GM13976 (cell line): Measurements from ENCODE around the gene ELF2.

Experiments used
- DNase-seq: peaks from one replicate; pipeline ENCODE4 v3.0.0; 2012; ENCODE audit warnings: low spot score
- in situ Hi-C: fragments of 300-500 bp; cut with MboI; formaldehyde crosslinking; loops from one replicate; pipeline ENCODE4 v1.12.0; 2022; ENCODE audit warnings: low sequenced_read_pairs, mixed read lengths, inconsistent platforms; ENCODE audit not compliant: unreplicated experiment
- TF ChIP-seq, protein P1 (sequence below): IDR thresholded peaks from 2 replicates; pipeline ENCODE4 v1.5.1; 2012; ENCODE audit warnings: borderline replicate concordance, mild to moderate bottlenecking; ENCODE audit not compliant: insufficient read depth; ENCODE audit errors: extremely low read depth, missing control alignments, control extremely low read depth

The ELF2 gene

DNA sequence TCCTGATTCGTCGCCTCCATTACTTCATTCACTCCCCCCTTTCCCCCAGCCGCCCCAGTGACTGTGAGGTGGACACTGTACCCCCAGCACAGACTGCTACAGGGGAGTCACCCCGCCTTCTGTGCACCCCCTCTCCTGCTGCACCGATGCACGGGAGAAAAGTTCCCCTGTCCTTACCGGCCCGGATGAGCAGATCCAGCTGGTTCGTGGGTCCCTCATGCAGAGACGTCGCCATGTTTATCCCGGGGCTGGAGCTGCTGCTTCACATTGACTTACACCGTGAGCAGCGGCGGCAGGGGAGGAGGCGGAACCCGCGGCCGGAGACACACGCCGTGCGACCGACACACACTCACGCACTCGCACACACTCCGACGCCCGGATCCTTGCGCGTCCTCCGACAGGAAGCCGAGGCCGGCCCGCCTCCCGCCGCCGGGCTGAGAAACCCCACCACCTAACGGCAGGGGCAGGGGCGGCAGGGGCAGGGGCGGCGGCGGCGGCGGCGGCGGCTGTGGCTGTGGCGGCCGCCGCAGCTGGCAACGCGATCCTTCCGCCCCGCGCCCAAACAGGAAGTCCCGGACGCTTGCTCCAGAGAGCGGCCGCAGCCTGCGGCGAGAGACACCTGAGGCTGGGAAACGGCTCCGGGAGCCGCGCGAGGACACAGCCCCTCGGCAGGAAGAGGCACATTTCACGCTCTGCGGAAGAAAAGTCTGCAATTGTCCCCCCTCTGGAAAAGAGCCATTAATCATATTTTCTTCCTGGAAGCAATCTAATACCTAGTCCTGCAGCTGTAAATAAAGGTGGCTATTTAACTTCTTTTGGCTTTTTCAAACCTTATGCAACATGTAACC lies 92.8 kb downstream of the ELF2 start:
- DNase-seq, result peak; percentile 85
- TF ChIP-seq, protein P1, sequence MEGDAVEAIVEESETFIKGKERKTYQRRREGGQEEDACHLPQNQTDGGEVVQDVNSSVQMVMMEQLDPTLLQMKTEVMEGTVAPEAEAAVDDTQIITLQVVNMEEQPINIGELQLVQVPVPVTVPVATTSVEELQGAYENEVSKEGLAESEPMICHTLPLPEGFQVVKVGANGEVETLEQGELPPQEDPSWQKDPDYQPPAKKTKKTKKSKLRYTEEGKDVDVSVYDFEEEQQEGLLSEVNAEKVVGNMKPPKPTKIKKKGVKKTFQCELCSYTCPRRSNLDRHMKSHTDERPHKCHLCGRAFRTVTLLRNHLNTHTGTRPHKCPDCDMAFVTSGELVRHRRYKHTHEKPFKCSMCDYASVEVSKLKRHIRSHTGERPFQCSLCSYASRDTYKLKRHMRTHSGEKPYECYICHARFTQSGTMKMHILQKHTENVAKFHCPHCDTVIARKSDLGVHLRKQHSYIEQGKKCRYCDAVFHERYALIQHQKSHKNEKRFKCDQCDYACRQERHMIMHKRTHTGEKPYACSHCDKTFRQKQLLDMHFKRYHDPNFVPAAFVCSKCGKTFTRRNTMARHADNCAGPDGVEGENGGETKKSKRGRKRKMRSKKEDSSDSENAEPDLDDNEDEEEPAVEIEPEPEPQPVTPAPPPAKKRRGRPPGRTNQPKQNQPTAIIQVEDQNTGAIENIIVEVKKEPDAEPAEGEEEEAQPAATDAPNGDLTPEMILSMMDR, result no peak
- in situ Hi-C loops, result no loop called here

DNA sequence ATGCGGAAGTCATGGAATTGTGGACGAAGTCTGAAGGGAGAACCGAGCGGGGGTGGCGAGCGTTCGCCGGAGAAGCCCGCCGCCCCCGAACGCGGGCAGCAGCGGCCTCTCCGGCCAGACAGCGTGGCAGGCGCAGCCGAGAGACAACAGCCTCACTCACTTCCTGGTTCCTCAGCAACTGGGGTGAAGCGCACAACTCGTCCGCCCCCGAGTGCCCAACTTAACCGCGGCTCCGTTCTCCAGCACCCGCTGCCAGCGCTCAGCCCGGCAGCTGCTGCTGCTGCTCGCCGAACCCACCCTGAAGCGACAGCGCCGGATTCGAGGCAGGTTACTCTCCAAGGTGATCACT lies 93.4 kb downstream of the ELF2 start:
- DNase-seq, result peak; percentile 78
- in situ Hi-C loops, result no loop called here
- TF ChIP-seq, protein P1, result peak; percentile 23

DNA sequence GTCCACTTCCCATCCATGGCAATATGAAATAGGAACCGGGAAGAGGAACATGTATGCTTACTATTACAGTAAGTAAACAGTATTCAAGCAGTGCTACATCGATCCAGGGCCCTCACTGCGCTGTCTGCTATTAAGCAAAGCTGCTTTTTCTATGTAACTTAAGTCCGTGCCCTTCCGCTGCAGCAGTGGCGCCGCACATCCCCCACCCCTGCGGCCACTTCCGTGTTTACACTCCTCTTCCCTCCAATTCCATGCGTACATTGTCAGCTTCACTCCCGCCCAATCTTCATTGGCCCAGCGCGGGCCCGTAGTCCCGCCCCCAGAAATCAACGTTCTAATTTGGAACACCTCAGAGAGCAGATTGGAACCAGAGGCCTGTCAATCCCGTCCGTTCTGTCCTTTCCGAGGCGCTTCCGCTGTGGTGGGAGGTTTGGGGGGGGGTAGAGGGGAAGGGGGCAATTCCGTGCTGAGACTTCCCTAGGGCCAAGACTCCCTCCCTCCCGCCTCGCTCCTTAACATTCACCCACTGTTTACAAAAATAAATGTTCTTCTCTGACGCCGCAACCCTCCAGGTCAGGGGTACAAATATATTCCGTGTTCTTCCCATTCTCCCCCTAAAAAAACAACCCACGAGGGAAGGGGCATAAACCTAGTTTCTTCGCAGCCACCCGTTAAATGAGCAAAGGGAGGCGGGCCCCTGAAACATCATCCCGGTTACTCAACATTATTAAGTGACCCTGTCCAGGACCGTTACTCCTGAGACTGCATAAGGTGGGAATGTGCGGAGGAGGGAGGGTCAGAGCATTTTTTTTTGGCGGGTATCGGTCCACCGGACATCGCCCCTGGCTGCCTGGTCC lies 94.0 kb downstream of the ELF2 start:
- TF ChIP-seq, protein P1, result no peak
- DNase-seq, result peak; percentile 94
- in situ Hi-C loops, result no loop called here

DNA sequence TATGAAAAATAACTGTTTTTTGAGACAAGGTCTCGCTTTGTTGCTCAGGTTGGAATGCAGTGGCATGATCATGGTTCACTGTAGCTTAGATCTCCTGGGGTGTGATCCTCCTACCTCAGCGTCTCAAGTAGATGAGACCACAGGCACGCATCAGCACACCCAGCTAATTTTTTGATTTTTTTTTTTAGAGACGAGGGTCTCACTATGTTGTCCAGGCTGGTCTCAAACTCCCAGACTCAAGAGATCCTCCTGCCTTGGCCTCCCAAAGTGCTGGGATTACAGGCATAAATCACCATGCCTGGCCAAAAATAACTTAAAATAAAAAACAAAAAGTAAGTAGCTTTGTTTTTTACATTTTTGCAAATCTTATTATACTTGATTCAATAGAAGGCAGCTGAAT lies 98.1 kb downstream of the ELF2 start:
- no peak for DNase-seq
- in situ Hi-C loops, result no loop called here
- TF ChIP-seq, protein P1, result no peak

DNA sequence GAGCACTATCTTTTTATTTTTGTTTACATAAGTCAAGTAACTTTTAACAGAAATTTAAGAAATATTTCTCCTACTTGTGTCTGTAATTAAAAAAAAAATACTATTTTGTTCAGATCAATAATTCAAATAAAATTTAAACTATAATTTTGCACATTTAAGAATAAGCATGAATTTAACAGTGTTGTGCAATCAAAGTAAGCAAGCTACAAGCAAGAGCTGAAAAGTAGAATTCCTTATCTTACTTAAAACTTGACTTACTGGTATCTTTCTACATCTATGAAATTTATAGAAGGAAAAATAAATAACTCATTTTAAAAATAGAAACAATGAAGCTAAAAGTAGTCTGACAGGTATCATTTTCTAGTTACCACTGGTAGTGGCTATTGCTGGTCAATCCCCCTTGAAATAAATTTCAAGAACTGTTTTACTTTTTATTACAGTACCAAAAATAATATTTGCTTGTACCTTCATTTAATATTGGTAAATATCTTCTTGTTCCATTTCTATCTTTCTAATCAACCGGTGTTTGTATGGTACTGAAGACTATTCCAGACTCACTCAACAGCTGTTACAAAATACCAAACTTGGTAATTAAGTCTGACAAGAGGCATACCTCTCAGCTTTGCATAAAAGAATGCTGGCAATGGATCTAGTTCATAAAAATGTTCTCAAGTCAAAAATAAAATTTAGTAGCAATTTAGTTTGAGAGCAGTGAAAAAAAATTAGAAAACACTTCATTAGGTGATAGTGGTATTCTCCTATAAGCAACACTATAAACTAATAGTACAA lies 99.3 kb downstream of the ELF2 start:
- DNase-seq, result no peak

More for the DNA sequence above, 99.3 kb downstream of the ELF2 start:
- in situ Hi-C loops, result no loop called here
- TF ChIP-seq, protein P1, result no peak
